Right ventricle myocardium inferior (tissue), 1 donor: ENCODE measurements around the gene FRS3. TPM values are rescaled to one million over a fixed set of nuclear protein-coding genes. Genes with fewer than 3 reads are reported as not detected.
"Not testable (repeated sequence)": the region's sequence is repeated elsewhere in the genome, so short reads cannot be mapped to it uniquely, and the experiment has no call there.

ENCODE experiments used
- ATAC-seq: fragments of 200-7000 bp; cut with Tn5 transposase; one replicate; pipeline ENCODE4 v1.9.1; 2020; ENCODE audit warnings: mild to moderate bottlenecking, moderate library complexity
- DNase-seq: peaks from one replicate; pipeline ENCODE4 v3.0.0; 2021; ENCODE audit errors: missing footprints
- intact Hi-C: fragments of 100-400 bp; cut with DNase I; formaldehyde crosslinking; loops from one replicate; pipeline ENCODE4 v1.11.0; 2022
- long read RNA-seq: library from polyadenylated mRNA; unstranded; transcript quantifications from one replicate; pipeline ENCODE4 v2.0.0, GENCODE V29; 2021
- total RNA-seq: library from RNA; stranded (reverse); fragmentation: NEBNext Ultra II Directional; extraction: Animal tissue kit (Norgen Biotek cat#: 25700); gene quantifications from one replicate; pipeline ENCODE4 v1.2.1, GENCODE V29; 2021
- donor health status: DM: no; HTN: yes; CAD: no; lungs with severe emphysema.

Gene FRS3
- 5.1 TPM for total RNA-seq
- long read RNA-seq, partial matches to known transcripts: 0 of 3 reads
- long read RNA-seq, other reads (novel, unspliced or antisense): 0 of 3 reads

- peak; percentile 97 for ATAC-seq
- DNase-seq: peak; percentile 99
- intact Hi-C loops: loop anchor here (1.0 to 10.0 kb wide), 8 partner anchors 45 to 1105 kb away; partner anchors contain the start of gene TFEB
Measured at GRCh38 chr6:41779788-41780550, at the start of gene FRS3. Gene FRS3, minus strand, starts transcription at chr6:41779900. Its CDS starts 2,913 bp downstream, at chr6:41776987.

DNA sequence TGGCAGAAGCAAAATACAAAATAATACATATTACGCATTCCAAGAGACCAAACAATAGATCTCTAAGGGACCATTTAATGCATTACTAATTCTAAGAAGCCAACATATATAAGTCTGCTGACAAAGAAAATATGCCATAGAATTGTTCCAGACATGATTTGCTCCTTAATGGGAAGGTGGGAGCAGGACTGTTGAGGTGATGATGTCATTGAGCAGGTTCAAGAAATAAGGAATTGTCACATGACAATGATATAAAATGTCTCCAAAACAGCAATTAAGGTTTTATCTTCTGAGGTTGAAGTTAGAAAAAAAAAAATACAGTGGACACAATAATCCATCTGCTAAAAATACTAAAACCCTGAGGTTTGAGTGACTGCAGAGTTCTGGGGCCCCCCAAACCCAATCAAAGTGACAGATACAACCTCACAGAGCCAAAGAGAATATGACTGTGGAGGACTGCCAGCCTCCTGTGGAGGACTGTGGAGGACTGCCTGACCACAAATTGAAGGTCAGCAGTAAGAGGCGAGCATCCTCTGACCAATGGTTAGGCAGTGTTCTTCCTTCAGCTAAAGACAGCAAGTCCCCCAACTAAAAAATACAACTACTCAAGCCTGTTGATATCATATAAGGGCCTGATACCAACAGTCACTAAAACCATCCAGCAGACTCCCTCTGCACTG, 46.8 kb upstream of the FRS3 start:
- ATAC-seq (no peak), DNase-seq (no peak)
- intact Hi-C loops: no loop called here

- no peak for ATAC-seq
- intact Hi-C loops: no loop called here
Measured at GRCh38 chr6:41824571-41825569, 45.2 kb upstream of the FRS3 start.

GRCh38 chr6:41823178-41823577, 43.5 kb upstream of the FRS3 start:
- intact Hi-C loops: no loop called here
- no peak for DNase-seq

More at GRCh38 chr6:41824571-41825569, 45.2 kb upstream of the FRS3 start:
- no peak for DNase-seq

GRCh38 chr6:41822021-41822420, 42.3 kb upstream of the FRS3 start:
- DNase-seq (no peak), ATAC-seq (no peak)
- intact Hi-C loops: no loop called here

More at GRCh38 chr6:41823178-41823577, 43.5 kb upstream of the FRS3 start:
- ATAC-seq: no peak

GRCh38 chr6:41821266-41821665, 41.6 kb upstream of the FRS3 start:
- ATAC-seq: no peak
- DNase-seq: no peak
- intact Hi-C loops: no loop called here

- no peak for ATAC-seq
- DNase-seq: no peak
- intact Hi-C loops: no loop called here
Measured at GRCh38 chr6:41818271-41819054, 38.8 kb upstream of the FRS3 start.

DNA sequence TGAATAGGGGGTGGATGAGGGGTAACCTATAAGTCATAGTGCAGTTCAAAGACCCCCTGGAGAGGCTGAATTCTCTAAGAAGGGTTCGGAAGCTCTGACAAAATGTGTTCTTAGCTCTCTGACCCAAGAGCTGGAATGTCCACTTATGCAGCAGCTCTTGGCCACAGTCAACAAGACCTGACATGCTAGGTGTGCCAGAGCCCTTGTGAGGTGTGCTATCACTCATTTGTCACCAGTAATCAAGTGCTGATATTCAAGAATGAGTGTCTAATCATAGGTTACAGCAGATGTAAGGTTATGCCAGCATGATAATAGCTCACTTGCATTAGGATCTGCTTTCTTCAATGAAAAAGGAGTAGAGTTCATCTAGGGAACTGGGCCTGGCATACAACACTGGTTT, 35.9 kb upstream of the FRS3 start:
- intact Hi-C loops: no loop called here
- ATAC-seq (peak; percentile 74), DNase-seq (no peak)

- intact Hi-C loops: no loop called here
Measured at GRCh38 chr6:41814629-41815028, 34.9 kb upstream of the FRS3 start.

GRCh38 chr6:41813956-41814355, 34.3 kb upstream of the FRS3 start:
- intact Hi-C loops: no loop called here
- DNase-seq (no peak), ATAC-seq (no peak)

More at GRCh38 chr6:41814629-41815028, 34.9 kb upstream of the FRS3 start:
- ATAC-seq (no peak), DNase-seq (no peak)

GRCh38 chr6:41813469-41813868, 33.8 kb upstream of the FRS3 start:
- no peak for DNase-seq
- intact Hi-C loops: no loop called here
- no peak for ATAC-seq

DNA sequence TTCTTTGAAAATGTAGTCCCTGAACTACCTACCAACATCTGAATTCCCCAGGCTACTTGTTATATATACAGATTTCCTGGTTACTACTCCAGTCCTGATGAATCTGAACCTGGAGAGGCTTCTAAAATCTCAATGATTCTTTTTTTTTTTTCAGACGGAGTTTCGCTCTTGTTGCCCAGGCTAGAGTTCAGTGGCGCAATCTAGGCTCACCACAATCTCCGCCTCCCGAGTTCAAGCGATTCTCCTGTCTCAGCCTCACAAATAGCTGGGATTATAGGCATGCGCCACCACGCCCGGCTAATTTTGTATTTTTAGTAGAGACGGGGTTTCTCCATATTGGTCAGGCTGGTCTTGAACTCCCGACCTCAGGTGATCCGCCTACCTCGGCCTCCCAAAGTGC, 32.2 kb upstream of the FRS3 start:
- intact Hi-C loops, DNase-seq, ATAC-seq: not testable (repeated sequence)

DNA sequence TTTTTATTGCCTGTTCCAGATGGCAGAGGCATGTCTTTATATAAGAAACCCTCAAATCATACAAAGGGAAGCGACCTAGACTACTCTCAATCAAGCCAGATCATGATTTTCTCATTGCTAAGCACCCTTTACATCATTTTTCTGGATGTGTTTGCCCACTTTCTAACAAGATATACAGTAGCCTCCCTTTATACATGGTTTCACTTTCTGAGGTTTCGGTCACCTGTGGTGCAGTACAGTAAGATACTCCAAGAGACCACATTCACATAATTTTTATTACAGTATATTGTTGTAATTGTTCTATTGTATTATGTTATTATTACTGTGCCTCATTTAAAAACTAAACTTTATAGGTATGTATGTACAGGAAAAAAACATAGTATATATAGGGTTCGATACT, 31.4 kb upstream of the FRS3 start:
- ATAC-seq: no peak
- DNase-seq: no peak
- intact Hi-C loops: no loop called here

DNA sequence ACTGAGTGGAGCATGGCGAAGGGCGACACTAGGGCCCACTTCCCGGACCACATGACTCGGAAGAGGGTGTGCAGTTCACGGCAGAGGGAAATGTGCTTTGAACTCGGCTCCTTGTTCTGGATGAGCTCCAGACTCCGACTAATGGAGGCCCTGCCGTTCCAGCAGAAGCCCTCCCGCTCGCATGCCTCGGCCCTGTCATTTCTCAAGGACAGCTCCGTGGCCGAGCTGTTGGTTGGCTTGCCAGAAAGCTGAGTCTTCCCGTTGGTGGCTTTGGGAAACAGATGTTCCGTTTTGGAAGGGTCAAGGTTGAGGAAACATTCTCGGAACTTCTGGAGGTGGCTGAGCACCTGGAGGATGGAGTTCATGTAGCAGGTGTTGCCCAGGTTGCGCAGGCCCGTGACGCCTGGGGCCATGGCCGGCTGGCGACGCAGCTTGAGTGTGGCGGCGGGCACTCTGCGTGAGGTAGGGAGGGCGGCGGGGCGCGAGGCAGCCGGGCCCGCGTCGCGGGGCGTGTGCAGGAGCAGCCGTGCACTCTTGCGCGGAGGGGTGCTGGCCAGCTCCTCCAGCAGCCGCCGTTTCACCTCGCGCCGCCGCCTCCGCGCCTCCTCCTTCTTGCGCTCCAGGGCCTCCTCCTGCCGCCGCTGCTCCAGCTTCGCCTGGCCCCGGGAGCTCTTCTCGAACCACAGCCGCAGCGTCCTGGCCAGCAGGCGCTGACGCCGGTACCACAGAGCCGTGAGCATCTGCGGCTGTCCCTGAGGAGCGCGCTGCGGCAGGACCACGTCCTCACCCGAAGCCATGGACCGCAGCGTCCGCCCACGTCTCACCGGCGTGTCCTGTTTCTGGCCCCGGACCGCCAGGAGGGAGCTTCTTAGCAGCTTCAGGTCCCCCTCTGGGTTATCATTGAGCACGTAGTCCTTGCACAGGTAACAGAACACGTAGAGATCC, 26.4 kb upstream of the FRS3 start:
- intact Hi-C loops: no loop called here
- ATAC-seq: peak; percentile 16
- no peak for DNase-seq

GRCh38 chr6:41801380-41801779, 21.7 kb upstream of the FRS3 start:
- ATAC-seq (no peak), DNase-seq (no peak)
- intact Hi-C loops: no loop called here

- intact Hi-C loops: no loop called here
- ATAC-seq: no peak
- DNase-seq: no peak
Measured at GRCh38 chr6:41799559-41799911, 19.8 kb upstream of the FRS3 start.

DNA sequence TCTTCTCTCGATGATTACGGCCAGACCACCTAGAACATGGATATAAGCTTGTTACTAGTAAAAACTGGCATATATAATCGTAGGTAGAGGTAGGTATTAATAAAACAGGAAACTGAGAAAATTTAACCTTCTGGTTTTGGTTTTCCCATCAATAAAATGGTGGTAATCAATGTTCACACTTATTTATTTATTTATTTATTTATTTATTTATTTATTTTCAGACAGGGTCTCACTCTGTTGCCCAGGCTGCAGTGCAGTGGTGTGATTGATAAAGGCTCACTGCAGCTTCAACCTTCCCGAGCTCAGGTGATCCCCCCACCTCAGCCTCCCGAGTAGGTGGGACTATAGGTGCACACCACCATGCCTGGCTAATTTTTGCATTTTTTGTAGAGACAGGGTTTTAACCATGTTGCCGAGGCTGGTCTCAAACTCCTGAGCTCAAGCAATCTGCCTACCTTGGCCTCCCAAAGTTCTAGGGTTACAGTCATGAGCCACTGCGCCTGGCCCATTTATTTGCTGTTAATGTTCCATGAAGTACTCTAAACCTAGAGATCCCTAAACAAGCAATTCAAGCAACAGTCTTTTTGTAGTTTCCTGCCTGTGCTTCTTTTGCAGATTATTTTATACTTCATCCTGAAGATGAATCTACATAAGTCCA, 19.3 kb upstream of the FRS3 start:
- intact Hi-C loops: no loop called here
- DNase-seq (peak; percentile 46), ATAC-seq (no peak)
